B cell (primary cell): Measurements from ENCODE around the gene CD19. TPM values are rescaled to one million over a fixed set of nuclear protein-coding genes. Genes with fewer than 3 reads are reported as not detected.

Experiments used
- ATAC-seq: fragments of 200-7000 bp; cut with Tn5 transposase; one replicate; pipeline ENCODE4 v1.10.0; 2021; ENCODE audit warnings: low read depth, mild to moderate bottlenecking, moderate number of reproducible peaks, moderate library complexity
- CTCF ChIA-PET: fragments of 350-600 bp; sonication (Branson Sonifier 250); formaldehyde crosslinking; loops from one replicate; lab custom pipeline; 2021; ENCODE audit warnings: antibody characterized with exemption, inconsistent platforms; lab: Charles Lee
- POLR2A ChIA-PET: fragments of 350-600 bp; sonication (Branson Sonifier 250); formaldehyde crosslinking; loops from one replicate; lab custom pipeline; 2021; ENCODE audit warnings: antibody characterized with exemption; lab: Charles Lee
- DNase-seq: peaks from one replicate; pipeline ENCODE4 v3.0.0; 2013
- H2AFZ ChIP-seq: 2 replicates; pipeline ENCODE4 v1.6.1; 2012; ENCODE audit warnings: mild to moderate bottlenecking, low read depth, low read length; ENCODE audit not compliant: insufficient read depth, poor library complexity, severe bottlenecking
- H3K27ac ChIP-seq, 2 donors: 1 replicate in 1 of 2; 2 replicates in 1 of 2; pipeline ENCODE4 v1.5.1; 2012 to 2013; ENCODE audit warnings: low read length in 2 of 2, mild to moderate bottlenecking in 2 of 2, moderate library complexity in 1 of 2
- H3K27me3 ChIP-seq, 4 experiments: fragments of 200-600 bp in 1 of 4; sonication (generic) in 1 of 4; replicated peaks in 1 of 4; 1 replicate in 2 of 4; 2 replicates in 2 of 4; pipeline versions ENCODE4 v1.6.1 to v1.7.0; 2013 to 2016; ENCODE audit warnings: low read length in 3 of 4, mild to moderate bottlenecking in 2 of 4, mixed read lengths in 1 of 4, moderate library complexity in 1 of 4; ENCODE audit not compliant: insufficient read depth in 4 of 4, control insufficient read depth in 3 of 4; ENCODE audit errors: control extremely low read depth in 1 of 4
- H3K36me3 ChIP-seq, 2 experiments: replicated peaks in 1 of 2; 1 replicate in 1 of 2; 2 replicates in 1 of 2; pipeline versions ENCODE4 v1.6.1 to v1.7.1; 2013; ENCODE audit warnings: low read length in 1 of 2; ENCODE audit not compliant: insufficient read depth in 2 of 2, control insufficient read depth in 1 of 2; ENCODE audit errors: control extremely low read depth in 1 of 2, extremely low read depth in 1 of 2
- H3K4me1 ChIP-seq, 2 donors: fragments of 200-600 bp in 1 of 2; sonication (generic) in 1 of 2; 1 replicate in 1 of 2; 2 replicates in 1 of 2; pipeline versions ENCODE4 v1.5.1 to v1.6.1; 2013 to 2017; ENCODE audit warnings: low read length in 2 of 2; ENCODE audit not compliant: control insufficient read depth in 2 of 2, insufficient read depth in 2 of 2
- H3K4me2 ChIP-seq: replicated peaks from 2 replicates; pipeline ENCODE3; 2012; ENCODE audit warnings: mild to moderate bottlenecking, low read depth, low read length; ENCODE audit not compliant: poor library complexity, severe bottlenecking
- H3K4me3 ChIP-seq, 5 experiments: fragments of 200-600 bp in 1 of 5; sonication (generic) in 1 of 5; 1 replicate in 3 of 5; 2 replicates in 2 of 5; pipeline versions ENCODE4 v1.5.1 to v1.7.0; 2011 to 2016; ENCODE audit warnings: low read length in 4 of 5, mild to moderate bottlenecking in 4 of 5, low read depth in 2 of 5, control low read depth in 1 of 5, moderate library complexity in 1 of 5; ENCODE audit not compliant: insufficient read depth in 1 of 5; ENCODE audit errors: control extremely low read depth in 1 of 5, extremely low read depth in 1 of 5
- H3K79me2 ChIP-seq: fragments of 200-600 bp; sonication (generic); one replicate; pipeline ENCODE4 v1.6.0; 2016; ENCODE audit warnings: low read length; ENCODE audit not compliant: control insufficient read depth, insufficient read depth
- H3K9ac ChIP-seq: fragments of 200-600 bp; sonication (generic); 2 replicates; pipeline ENCODE4 v1.6.1; 2017; ENCODE audit warnings: mild to moderate bottlenecking, low read length, moderate library complexity
- H3K9me3 ChIP-seq, 3 donors: one replicate each; pipeline versions ENCODE4 v1.6.1 to v1.7.1; 2013; ENCODE audit warnings: low read length in 2 of 3; ENCODE audit not compliant: control insufficient read depth in 2 of 3, insufficient read depth in 1 of 3; ENCODE audit errors: control extremely low read depth in 1 of 3
- H4K20me1 ChIP-seq: 2 replicates; pipeline ENCODE4 v1.6.0; 2012; ENCODE audit warnings: mild to moderate bottlenecking, low read length; ENCODE audit not compliant: insufficient read depth, control insufficient read depth, poor library complexity, severe bottlenecking
- H3K27ac Mint-ChIP-seq: one replicate; pipeline ENCODE4 v1.8.0; 2021; ENCODE audit warnings: mixed read lengths
- H3K27me3 Mint-ChIP-seq: one replicate; pipeline ENCODE4 v1.8.0; 2021; ENCODE audit warnings: mixed read lengths
- H3K4me1 Mint-ChIP-seq: one replicate; pipeline ENCODE4 v1.8.0; 2021; ENCODE audit warnings: mixed read lengths
- H3K4me3 Mint-ChIP-seq: one replicate; pipeline ENCODE4 v1.8.0; 2021; ENCODE audit warnings: mixed read lengths
- H3K9me3 Mint-ChIP-seq: one replicate; pipeline ENCODE4 v1.8.0; 2022; ENCODE audit warnings: mixed read lengths; ENCODE audit not compliant: insufficient read depth
- EZH2 ChIP-seq: IDR thresholded peaks from 2 replicates; pipeline ENCODE4 v1.6.1; 2012; ENCODE audit warnings: borderline replicate concordance, low read depth, mild to moderate bottlenecking, moderate library complexity, low read length; ENCODE audit not compliant: insufficient read depth, poor library complexity, severe bottlenecking
- WGBS: methylation state at CpG from one replicate; pipeline ENCODE4 v1.1.5; 2013; ENCODE audit warnings: missing lambda C conversion rate; ENCODE audit not compliant: insufficient coverage; 5-methylcytosine and 5-hydroxymethylcytosine counted together
- intact Hi-C: fragments of 100-400 bp; cut with micrococcal nuclease; formaldehyde crosslinking; loops from one replicate; pipeline ENCODE4 v1.10.0; 2022
- polyA plus RNA-seq: library from polyadenylated mRNA; depleted of rRNA; stranded (reverse); fragments of >200 nt; gene quantifications from 2 replicates; pipeline ENCODE4 v1.2.3, GENCODE V29; 2012
- total RNA-seq, 2 donors: library from RNA; stranded (reverse); fragments of 120-200 nt in 1 of 2; gene quantifications; 1 replicate in 1 of 2; 2 replicates in 1 of 2; pipeline versions ENCODE4 v1.2.3 to v1.2.4, GENCODE V29; 2013 to 2022
- TF ChIP-seq, protein P1 (sequence below): fragments of 200-600 bp; IDR thresholded peaks from one replicate; pipeline ENCODE4 v1.8.0; 2022; ENCODE audit warnings: antibody characterized with exemption, mild to moderate bottlenecking

CD19 gene
- total and polyA plus RNA-seq, 2 donors (not counting 1 experiment from before 2014, with no cell fraction given): 306 to 478 TPM

DNA sequence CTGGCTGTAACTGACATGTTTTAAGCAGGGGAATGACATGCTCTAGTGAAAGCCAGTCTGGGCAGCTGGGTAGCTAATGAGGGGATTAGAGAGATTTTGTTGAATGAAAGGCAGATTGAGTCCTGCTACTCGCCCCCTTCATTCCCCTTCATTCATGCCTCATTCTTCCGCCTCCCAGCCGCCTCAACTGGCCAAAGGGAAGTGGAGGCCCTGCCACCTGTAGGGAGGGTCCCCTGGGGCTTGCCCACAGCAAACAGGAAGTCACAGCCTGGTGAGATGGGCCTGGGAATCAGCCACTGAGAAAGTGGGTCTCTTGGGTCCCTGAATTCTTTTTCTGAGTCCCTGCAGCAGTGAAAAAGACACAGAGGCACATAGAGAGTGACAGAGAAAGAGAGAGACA lies 1.1 kb upstream of the CD19 start:
- 0% methylated on average over 2 of the region's 3 CpGs for WGBS
- H3K4me3 Mint-ChIP-seq: peak overlapping the region; percentile 96
- peak; percentile 84 for DNase-seq

More for the DNA sequence above, 1.1 kb upstream of the CD19 start:
- Mint-ChIP-seq H3K27ac (peak overlapping the region; percentile 96), H3K27me3 (no peaks in the 10 kb centered on the region), H3K9me3 (no peaks in the 10 kb centered on the region), H3K4me1 (peaks cover 67% of the 10 kb centered on the region)
- no peaks in the 10 kb centered on the region for H3K9me3 ChIP-seq
- intact Hi-C loops: no loop called here
- peaks cover 0 to 22% of the 10 kb centered on the region in 2 experiments for H3K36me3 ChIP-seq
- peaks cover 10% of the 10 kb centered on the region for H4K20me1 ChIP-seq
- peaks cover 45 to 74% of the 10 kb centered on the region in 2 donors for H3K4me1 ChIP-seq
- H3K4me2 ChIP-seq: peak overlapping the region; percentile 98
- TF ChIP-seq, protein P1, sequence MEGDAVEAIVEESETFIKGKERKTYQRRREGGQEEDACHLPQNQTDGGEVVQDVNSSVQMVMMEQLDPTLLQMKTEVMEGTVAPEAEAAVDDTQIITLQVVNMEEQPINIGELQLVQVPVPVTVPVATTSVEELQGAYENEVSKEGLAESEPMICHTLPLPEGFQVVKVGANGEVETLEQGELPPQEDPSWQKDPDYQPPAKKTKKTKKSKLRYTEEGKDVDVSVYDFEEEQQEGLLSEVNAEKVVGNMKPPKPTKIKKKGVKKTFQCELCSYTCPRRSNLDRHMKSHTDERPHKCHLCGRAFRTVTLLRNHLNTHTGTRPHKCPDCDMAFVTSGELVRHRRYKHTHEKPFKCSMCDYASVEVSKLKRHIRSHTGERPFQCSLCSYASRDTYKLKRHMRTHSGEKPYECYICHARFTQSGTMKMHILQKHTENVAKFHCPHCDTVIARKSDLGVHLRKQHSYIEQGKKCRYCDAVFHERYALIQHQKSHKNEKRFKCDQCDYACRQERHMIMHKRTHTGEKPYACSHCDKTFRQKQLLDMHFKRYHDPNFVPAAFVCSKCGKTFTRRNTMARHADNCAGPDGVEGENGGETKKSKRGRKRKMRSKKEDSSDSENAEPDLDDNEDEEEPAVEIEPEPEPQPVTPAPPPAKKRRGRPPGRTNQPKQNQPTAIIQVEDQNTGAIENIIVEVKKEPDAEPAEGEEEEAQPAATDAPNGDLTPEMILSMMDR: no peak
- no peak for TF ChIP-seq EZH2
- H3K9ac ChIP-seq: peak overlapping the region; percentile 95
- peak overlapping the region; percentile 15 to 84 (median 83) for H3K4me3 ChIP-seq
- H3K27me3 ChIP-seq: no peaks in the 10 kb centered on the region
- CTCF ChIA-PET: interaction anchor here (1.4 to 8.4 kb wide), 2 partner anchors 8 to 13 kb away, joined by 3 to 83 read pairs; no protein-coding TSS in a partner anchor
- ATAC-seq: peak; percentile 77
- H3K79me2 ChIP-seq: peaks cover 41% of the 10 kb centered on the region
- H3K27ac ChIP-seq: peak overlapping the region; percentile 86 to 95
- POLR2A ChIA-PET: interaction anchor here (0.7 to 2.1 kb wide), 4 partner anchors 20 to 108 kb away, joined by 3 to 8 read pairs (median 4); partner anchors contain the start of genes ATXN2L and NFATC2IP
- no peak overlapping the region for H2AFZ ChIP-seq
